Muscle layer of colon (tissue), 2 donors: ENCODE data around the gene BTG4.

Experiments used
- H3K27ac ChIP-seq: one replicate; pipeline ENCODE4 v1.7.0; 2013; ENCODE audit warnings: low read depth, mild to moderate bottlenecking, low read length, moderate library complexity
- H3K27me3 ChIP-seq, 2 donors: one replicate each; pipeline ENCODE4 v1.7.0; 2013; ENCODE audit warnings: low read length in 2 of 2, mild to moderate bottlenecking in 2 of 2; ENCODE audit not compliant: insufficient read depth in 2 of 2, control insufficient read depth in 1 of 2
- H3K36me3 ChIP-seq: one replicate; pipeline ENCODE4 v1.7.0; 2013; ENCODE audit warnings: mild to moderate bottlenecking, low read length; ENCODE audit not compliant: insufficient read depth
- H3K4me1 ChIP-seq: one replicate; pipeline ENCODE4 v1.7.0; 2013; ENCODE audit warnings: mild to moderate bottlenecking, low read length; ENCODE audit not compliant: insufficient read depth
- H3K4me3 ChIP-seq, 2 donors: one replicate each; pipeline ENCODE4 v1.7.0; 2013; ENCODE audit warnings: low read length in 2 of 2, low read depth in 1 of 2, mild to moderate bottlenecking in 1 of 2, moderate library complexity in 1 of 2
- H3K9ac ChIP-seq: one replicate; pipeline ENCODE4 v1.7.0; 2013; ENCODE audit warnings: low read length
- H3K9me3 ChIP-seq: one replicate; pipeline ENCODE4 v1.7.0; 2013; ENCODE audit warnings: mild to moderate bottlenecking, low read length
- donor health status: abdominal sarcoma.
- donor health status: Adenocarcinoma of cecum.

The BTG4 gene

DNA sequence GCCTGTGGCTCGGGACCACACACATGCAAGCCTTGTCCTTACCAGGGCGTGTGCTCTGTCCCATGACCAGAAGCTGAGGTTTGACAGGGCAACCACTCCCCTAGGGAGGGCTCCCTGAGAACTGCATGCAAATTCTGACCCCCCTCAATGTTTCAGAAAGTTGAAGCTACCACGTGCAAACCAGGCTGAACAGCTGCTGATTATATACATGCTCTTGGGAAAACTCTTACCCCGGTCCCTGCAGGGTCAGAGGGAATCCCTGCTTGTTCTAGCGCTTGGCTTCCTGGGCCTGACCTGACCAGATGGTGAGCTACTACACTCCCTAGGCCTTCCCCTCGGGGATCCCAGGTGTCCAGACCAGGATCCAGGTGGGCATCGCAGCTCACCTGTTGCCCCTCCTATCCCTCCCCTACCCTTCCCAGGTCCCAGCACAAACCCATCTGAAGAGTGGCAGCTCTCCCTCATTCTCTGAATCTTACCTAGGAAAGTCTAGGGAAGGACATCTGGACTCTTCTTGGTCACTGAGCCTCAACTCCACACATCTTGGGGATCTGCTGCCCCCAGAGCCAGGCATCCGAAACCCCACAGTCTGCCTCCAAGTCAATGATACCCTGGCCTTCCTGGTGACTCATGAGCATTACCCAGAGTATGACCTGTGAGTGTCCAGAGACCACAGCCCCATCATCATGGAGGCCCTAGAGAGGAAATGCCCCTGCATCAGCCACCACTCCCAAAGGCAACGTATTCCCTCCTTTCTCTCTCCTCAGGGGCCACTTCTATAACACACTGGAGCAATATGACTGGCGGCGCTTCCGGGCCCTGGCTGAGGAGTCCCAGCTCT lies 61.5 kb downstream of the BTG4 start:
- Histone ChIP-seq H3K36me3 (no peaks in the 10 kb centered on the region), H3K4me3 (no peak overlapping the region), H3K4me1 (no peaks in the 10 kb centered on the region), H3K9ac (no peak overlapping the region), H3K27ac (no peak overlapping the region), H3K27me3 (no peaks in the 10 kb centered on the region), H3K9me3 (no peaks in the 10 kb centered on the region)

DNA sequence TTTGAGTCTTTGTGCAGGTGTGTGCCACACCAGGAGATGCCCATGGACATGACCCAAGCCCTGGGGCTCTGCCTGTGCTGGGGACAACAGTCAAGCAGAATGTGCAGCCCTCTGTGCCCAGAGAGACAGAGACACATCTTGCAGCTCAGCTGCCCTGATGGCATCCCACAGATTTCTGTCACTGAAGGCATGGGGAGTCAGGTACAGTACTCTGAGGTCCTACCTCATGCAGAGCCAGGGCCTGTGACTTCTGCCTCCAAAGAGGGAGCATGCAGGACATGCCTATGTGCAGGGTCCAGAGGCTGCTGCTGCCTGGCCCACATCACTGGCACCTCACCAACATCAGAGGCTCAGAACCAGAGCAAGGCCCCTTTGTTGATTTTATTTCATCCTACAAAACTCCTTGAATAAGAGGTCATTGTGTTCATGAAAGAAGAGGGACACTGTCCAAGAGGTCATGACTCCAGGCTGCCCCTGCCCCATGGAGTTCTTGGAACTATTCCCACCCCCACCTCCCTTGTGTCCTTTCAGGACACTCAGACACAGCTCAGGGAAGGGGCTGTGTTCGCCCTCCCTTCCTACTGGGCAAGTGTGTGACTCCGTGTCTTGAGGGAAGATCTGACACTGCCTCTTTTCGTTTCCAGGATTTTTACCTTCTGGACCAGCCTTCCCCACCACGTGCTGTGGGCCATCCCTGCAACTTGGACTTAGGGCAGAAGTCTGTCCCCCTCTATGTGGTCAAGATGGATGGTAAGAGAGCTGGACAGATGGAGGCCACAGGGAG lies 62.3 kb downstream of the BTG4 start:
- Histone ChIP-seq H3K9me3 (no peaks in the 10 kb centered on the region), H3K4me3 (no peak overlapping the region), H3K27ac (no peak overlapping the region), H3K9ac (no peak overlapping the region), H3K27me3 (no peaks in the 10 kb centered on the region), H3K4me1 (no peaks in the 10 kb centered on the region), H3K36me3 (no peaks in the 10 kb centered on the region)

DNA sequence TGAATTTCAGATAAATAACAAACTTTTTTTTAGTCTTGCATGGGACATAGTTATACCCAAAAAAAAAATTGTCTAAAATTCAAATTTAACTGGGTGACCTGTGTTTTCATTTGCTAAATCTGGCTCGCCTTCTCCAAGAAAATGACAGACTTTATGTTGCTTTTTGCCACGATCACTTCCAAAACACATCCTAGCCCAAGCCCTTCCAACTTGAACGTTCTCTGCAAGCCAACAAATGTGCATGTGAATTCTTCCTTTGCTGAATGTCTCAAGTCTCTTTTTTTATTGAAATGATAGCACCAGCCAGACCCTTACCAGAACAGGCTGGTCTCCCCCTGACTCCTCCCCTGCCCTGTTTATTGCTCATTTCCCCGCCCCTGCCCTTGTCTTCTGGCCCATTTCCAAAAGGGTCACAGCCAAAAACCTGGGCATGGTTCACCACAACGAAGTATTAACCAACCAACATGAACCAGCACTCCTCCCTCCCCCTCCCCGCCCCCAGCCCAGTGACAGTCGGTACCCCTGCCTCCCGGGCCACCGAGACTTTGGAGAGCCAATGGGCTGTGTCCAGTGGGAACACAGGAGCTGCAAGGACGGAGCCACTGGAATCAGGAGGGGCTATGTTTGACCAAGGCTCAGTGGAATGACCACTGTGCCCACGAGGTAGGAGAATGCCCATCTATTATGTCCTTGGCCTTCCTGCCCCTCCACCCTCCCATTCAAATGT lies 63.2 kb downstream of the BTG4 start:
- H3K4me1 ChIP-seq, result no peaks in the 10 kb centered on the region
- no peak overlapping the region for H3K27ac ChIP-seq
- no peak overlapping the region for H3K9ac ChIP-seq

DNA sequence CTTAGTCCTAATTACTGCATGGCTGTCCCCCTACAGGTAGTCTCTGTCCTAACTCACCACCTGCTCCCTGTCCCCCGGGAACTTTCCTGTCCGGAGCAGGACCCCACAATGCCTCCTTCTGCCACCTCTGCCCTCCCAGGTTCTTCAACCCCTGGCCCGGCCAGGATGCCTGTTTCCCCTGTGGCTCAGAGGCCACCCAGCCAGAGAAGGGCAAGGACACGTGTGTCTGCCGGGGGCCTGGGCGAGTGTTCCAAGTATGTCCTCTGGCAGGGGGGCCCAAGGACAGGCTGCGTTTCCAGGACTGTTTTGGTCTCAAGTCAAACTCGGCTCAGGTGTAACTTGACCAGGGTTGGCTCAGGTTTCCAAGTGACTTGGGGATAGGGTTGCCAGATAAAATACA lies 63.8 kb downstream of the BTG4 start:
- H3K9me3 ChIP-seq, result no peaks in the 10 kb centered on the region
- H3K9ac ChIP-seq, result no peak overlapping the region
- H3K27ac ChIP-seq, result no peak overlapping the region
- H3K27me3 ChIP-seq, result no peaks in the 10 kb centered on the region
- no peaks in the 10 kb centered on the region for H3K36me3 ChIP-seq
- H3K4me1 ChIP-seq, result no peaks in the 10 kb centered on the region
- no peak overlapping the region for H3K4me3 ChIP-seq

More for the DNA sequence above, 63.2 kb downstream of the BTG4 start:
- H3K36me3 ChIP-seq, result no peaks in the 10 kb centered on the region
- no peak overlapping the region for H3K4me3 ChIP-seq
- no peaks in the 10 kb centered on the region for H3K9me3 ChIP-seq
- no peaks in the 10 kb centered on the region for H3K27me3 ChIP-seq

DNA sequence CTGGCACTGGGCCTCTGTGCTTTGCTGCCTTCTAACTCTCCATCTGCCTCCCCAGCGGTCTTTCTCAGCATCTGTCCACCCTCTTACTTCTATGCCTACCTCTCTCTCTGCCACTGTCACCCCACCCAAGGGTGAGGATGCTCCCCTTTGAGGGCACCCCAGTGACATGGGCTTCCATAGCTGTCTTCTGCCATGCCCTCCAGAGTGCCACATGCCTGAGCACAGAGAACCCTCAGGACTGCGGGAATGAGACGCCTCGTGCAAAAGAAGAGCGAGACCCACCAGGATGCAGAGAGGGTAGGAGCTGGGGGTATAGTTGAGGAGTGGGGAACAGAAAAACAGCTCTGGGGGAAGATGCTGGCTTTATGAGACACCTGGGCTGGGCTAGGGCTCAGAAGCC lies 64.3 kb downstream of the BTG4 start:
- Histone ChIP-seq H3K27ac (no peak overlapping the region), H3K4me1 (no peaks in the 10 kb centered on the region), H3K4me3 (no peak overlapping the region), H3K36me3 (no peaks in the 10 kb centered on the region), H3K9ac (no peak overlapping the region), H3K27me3 (no peaks in the 10 kb centered on the region), H3K9me3 (no peaks in the 10 kb centered on the region)

DNA sequence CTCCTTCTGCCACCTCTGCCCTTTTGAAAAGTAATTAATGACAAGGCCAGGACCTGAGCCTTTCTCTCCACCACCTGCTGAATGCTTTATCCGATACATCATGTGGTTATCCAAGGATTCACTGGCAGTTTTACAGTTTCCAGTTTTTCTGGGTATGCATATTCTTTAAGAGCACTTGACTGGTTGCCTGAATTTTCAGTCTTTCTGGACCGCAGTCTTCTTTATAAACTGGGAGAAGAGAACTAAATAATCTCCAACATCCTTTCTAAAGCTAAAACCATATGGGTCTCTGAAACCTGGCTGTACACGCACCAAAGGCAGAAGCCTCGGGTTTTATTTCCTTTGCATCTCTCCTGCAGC lies 65.1 kb downstream of the BTG4 start:
- Histone ChIP-seq H3K4me3 (no peak overlapping the region), H3K27me3 (no peaks in the 10 kb centered on the region), H3K9ac (no peak overlapping the region), H3K36me3 (no peaks in the 10 kb centered on the region), H3K27ac (no peak overlapping the region), H3K9me3 (no peaks in the 10 kb centered on the region), H3K4me1 (no peaks in the 10 kb centered on the region)

DNA sequence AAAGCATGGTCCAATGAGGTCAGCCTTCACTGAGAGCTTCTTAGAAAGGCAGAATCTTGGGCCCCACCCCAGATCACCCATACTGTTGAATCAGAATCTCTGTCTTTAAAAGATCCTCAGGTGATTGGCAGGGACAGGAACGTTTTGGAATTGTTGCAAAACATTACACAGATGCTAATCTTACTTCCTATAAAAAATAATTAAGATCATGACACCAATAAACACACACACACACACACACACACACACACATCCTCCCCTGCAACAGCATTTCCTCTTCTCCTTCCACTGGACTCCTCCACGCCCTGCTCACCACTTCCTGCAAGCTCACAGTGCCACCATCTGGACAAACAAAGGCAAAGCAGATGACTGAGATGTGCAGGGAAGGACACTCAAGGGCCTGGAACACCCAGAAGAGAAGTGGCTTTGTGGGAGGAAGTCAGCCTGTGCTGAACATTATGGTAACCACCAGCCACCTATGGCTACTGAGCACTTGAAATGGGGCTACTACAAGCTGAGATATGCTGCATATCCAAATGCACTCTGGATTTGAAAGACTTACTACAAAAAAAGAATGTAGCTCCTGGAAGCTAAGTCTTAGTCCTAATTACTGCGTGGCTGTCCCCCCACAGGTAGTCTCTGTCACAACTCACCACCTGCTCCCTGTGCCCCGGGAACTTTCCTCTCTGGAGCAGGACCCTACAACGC lies 65.6 kb downstream of the BTG4 start:
- Histone ChIP-seq H3K4me1 (no peaks in the 10 kb centered on the region), H3K9ac (no peak overlapping the region), H3K27me3 (no peaks in the 10 kb centered on the region), H3K4me3 (no peak overlapping the region), H3K36me3 (no peaks in the 10 kb centered on the region), H3K9me3 (no peaks in the 10 kb centered on the region), H3K27ac (no peak overlapping the region)

DNA sequence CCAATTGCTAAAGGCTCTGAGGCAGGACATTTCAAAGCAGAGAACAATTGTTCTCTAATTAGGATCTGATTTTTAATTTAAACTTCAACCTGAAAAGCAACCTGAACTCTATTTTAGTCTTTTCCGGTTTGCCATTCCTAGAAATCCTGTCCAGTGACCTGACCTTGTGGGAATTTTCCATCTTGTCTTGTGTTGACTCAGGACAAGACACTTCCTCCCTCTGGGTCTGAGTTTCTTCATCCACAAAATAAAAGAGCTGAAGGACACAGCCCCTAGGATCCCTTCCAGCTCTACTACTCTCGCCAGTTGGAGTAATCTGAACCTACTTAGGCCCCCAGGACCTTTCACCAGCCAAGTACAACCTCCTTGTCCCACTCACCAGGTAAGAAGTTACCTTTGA lies 66.6 kb downstream of the BTG4 start:
- no peak overlapping the region for H3K4me3 ChIP-seq
- H3K27me3 ChIP-seq, result no peaks in the 10 kb centered on the region
- H3K27ac ChIP-seq, result no peak overlapping the region
- no peak overlapping the region for H3K9ac ChIP-seq
- no peaks in the 10 kb centered on the region for H3K9me3 ChIP-seq
- peaks cover 6% of the 10 kb centered on the region for H3K4me1 ChIP-seq
- H3K36me3 ChIP-seq, result no peaks in the 10 kb centered on the region
